IMR-90 (cell line): ENCODE results near the gene NFIX. TPM values are rescaled to one million over a fixed set of nuclear protein-coding genes. Genes with fewer than 3 reads are reported as not detected.

Experiments used
- ATAC-seq: fragments of 200-7000 bp; cut with Tn5 transposase; 2 replicates; pipeline ENCODE4 v1.9.1; 2020; ENCODE audit warnings: low read depth, mild to moderate bottlenecking, moderate library complexity
- BruUV-seq: library from RNA; stranded (reverse); fragments of 400-500 nt; replicated peaks from 2 replicates; lab custom pipeline; 2021; lab: Mats Ljungman, UMichigan
- CTCF ChIA-PET: fragments of 300-600 bp; formaldehyde crosslinking; extraction: SDS; loops from one replicate; lab custom pipeline; 2021; ENCODE audit warnings: antibody characterized with exemption; lab: Yijun Ruan, JAX
- POLR2A ChIA-PET: fragments of 300-600 bp; sonication (Branson Sonifier 250); formaldehyde crosslinking; loops from one replicate; lab custom pipeline; 2022; ENCODE audit warnings: antibody characterized with exemption; ENCODE audit not compliant: unreplicated experiment; lab: Charles Lee
- DNase-seq: peaks from one replicate; pipeline ENCODE4 v3.0.0; 2013
- H2AFZ ChIP-seq: replicated peaks from 2 replicates; pipeline ENCODE3; 2013; ENCODE audit warnings: low read length, mild to moderate bottlenecking; ENCODE audit not compliant: poor library complexity
- H2AK5ac ChIP-seq: 2 replicates; pipeline ENCODE4 v1.6.1; 2013; ENCODE audit warnings: low read depth, low read length, inconsistent platforms
- H2AK9ac ChIP-seq: replicated peaks from 2 replicates; pipeline ENCODE3; 2013; ENCODE audit warnings: mild to moderate bottlenecking, low read depth, low read length, moderate library complexity; ENCODE audit not compliant: poor library complexity
- H2BK120ac ChIP-seq: 2 replicates; pipeline ENCODE4 v1.6.1; 2013; ENCODE audit warnings: low read depth, low read length, inconsistent platforms
- H2BK15ac ChIP-seq: 3 replicates; pipeline ENCODE4 v1.6.1; 2013; ENCODE audit warnings: low read depth, low read length, inconsistent platforms
- H2BK20ac ChIP-seq: 2 replicates; pipeline ENCODE4 v1.6.1; 2013; ENCODE audit warnings: low read depth, mild to moderate bottlenecking, inconsistent platforms, low read length, moderate library complexity
- H2BK5ac ChIP-seq: 2 replicates; pipeline ENCODE4 v1.6.1; 2013; ENCODE audit warnings: mild to moderate bottlenecking, low read depth, low read length, inconsistent platforms; ENCODE audit not compliant: poor library complexity, severe bottlenecking
- H3K14ac ChIP-seq: replicated peaks from 2 replicates; pipeline ENCODE4 v1.6.1; 2013; ENCODE audit warnings: low read depth, low read length, inconsistent platforms
- H3K18ac ChIP-seq: 2 replicates; pipeline ENCODE4 v1.6.1; 2013; ENCODE audit warnings: low read depth, low read length, control low read depth
- H3K23ac ChIP-seq: 2 replicates; pipeline ENCODE4 v1.6.1; 2013; ENCODE audit warnings: low read depth, low read length, inconsistent platforms
- H3K27ac ChIP-seq: 2 replicates; pipeline ENCODE4 v1.5.1; 2013; ENCODE audit warnings: mild to moderate bottlenecking, control low read depth, low read length; ENCODE audit not compliant: insufficient read depth
- H3K27me3 ChIP-seq: 2 replicates; pipeline ENCODE4 v1.6.1; 2013; ENCODE audit warnings: low read length; ENCODE audit not compliant: control insufficient read depth, insufficient read depth
- H3K36me3 ChIP-seq: 2 replicates; pipeline ENCODE4 v1.6.1; 2013; ENCODE audit warnings: low read length, mixed read lengths; ENCODE audit not compliant: control insufficient read depth, insufficient read depth
- H3K4ac ChIP-seq: 2 replicates; pipeline ENCODE4 v1.6.1; 2013; ENCODE audit warnings: low read depth, low read length, inconsistent platforms
- H3K4me1 ChIP-seq: 2 replicates; pipeline ENCODE4 v1.6.1; 2013; ENCODE audit warnings: low read length, mixed read lengths; ENCODE audit not compliant: control insufficient read depth, insufficient read depth
- H3K4me2 ChIP-seq: 2 replicates; pipeline ENCODE4 v1.6.1; 2013; ENCODE audit warnings: low read depth, mild to moderate bottlenecking, control low read depth, low read length, moderate library complexity
- H3K4me3 ChIP-seq: 2 replicates; pipeline ENCODE4 v1.5.1; 2013; ENCODE audit warnings: low read depth, mild to moderate bottlenecking, control low read depth, low read length, moderate library complexity; ENCODE audit not compliant: insufficient read depth
- H3K56ac ChIP-seq: 2 replicates; pipeline ENCODE4 v1.6.1; 2013; ENCODE audit warnings: low read length, inconsistent platforms; ENCODE audit not compliant: insufficient read depth; ENCODE audit errors: extremely low read depth
- H3K79me1 ChIP-seq, 2 experiments: 2 replicates each; pipeline ENCODE4 v1.6.1; 2013; ENCODE audit warnings: low read length in 2 of 2, inconsistent platforms in 1 of 2, low read depth in 1 of 2
- H3K9ac ChIP-seq: 2 replicates; pipeline ENCODE4 v1.6.1; 2013; ENCODE audit warnings: low read depth, low read length, control low read depth
- H3K9me1 ChIP-seq: 2 replicates; pipeline ENCODE4 v1.6.1; 2013; ENCODE audit warnings: low read length, inconsistent platforms; ENCODE audit not compliant: insufficient read depth
- H3K9me3 ChIP-seq: 2 replicates; pipeline ENCODE4 v1.6.1; 2013; ENCODE audit warnings: low read length; ENCODE audit not compliant: control insufficient read depth, insufficient read depth
- H4K20me1 ChIP-seq: 2 replicates; pipeline ENCODE4 v1.6.1; 2013; ENCODE audit warnings: low read length, inconsistent platforms; ENCODE audit not compliant: insufficient read depth
- H4K5ac ChIP-seq: 2 replicates; pipeline ENCODE4 v1.6.1; 2013; ENCODE audit warnings: mild to moderate bottlenecking, low read depth, low read length, control low read depth
- H4K8ac ChIP-seq, 2 experiments: 2 replicates each; pipeline ENCODE4 v1.6.1; 2013; ENCODE audit warnings: low read depth in 2 of 2, low read length in 2 of 2, control low read depth in 1 of 2, inconsistent platforms in 1 of 2
- H4K91ac ChIP-seq: 2 replicates; pipeline ENCODE4 v1.6.1; 2013; ENCODE audit warnings: low read depth, low read length, inconsistent platforms; ENCODE audit not compliant: insufficient read depth
- FOS ChIP-seq: fragments of 150-350 bp; IDR thresholded peaks from 2 replicates; pipeline ENCODE4 v1.6.1; 2016; ENCODE audit warnings: low read depth, low read length
- POLR2A ChIP-seq: IDR thresholded peaks from 2 replicates; pipeline ENCODE4 v1.6.1; 2012; ENCODE audit warnings: mild to moderate bottlenecking, low read depth, low read length
- RCOR1 ChIP-seq: IDR thresholded peaks from 2 replicates; pipeline ENCODE4 v1.6.1; 2012; ENCODE audit warnings: mild to moderate bottlenecking, low read length, improper control_type of control experiment; ENCODE audit not compliant: insufficient replicate concordance
- WGBS, 2 experiments: methylation state at CpG; one replicate each; pipeline versions ENCODE4 v1.1.5 to v1.1.7; 2013; ENCODE audit warnings: missing lambda C conversion rate in 2 of 2; ENCODE audit not compliant: insufficient read length in 1 of 2; ENCODE audit errors: extremely low coverage in 2 of 2; 5-methylcytosine and 5-hydroxymethylcytosine counted together
- dilution Hi-C: fragments of 300-500 bp; cut with HindIII; formaldehyde crosslinking; loops from one replicate; pipeline ENCODE4 v1.14.3; 2018; ENCODE audit warnings: low sequenced_read_pairs; ENCODE audit not compliant: unreplicated experiment
- in situ Hi-C: fragments of 300-500 bp; cut with MboI; formaldehyde crosslinking; loops from 3 replicates; pipeline ENCODE4 v1.14.3; 2019; ENCODE audit warnings: low sequenced_read_pairs, inconsistent platforms, mixed read lengths
- intact Hi-C: fragments of 100-400 bp; cut with micrococcal nuclease; formaldehyde crosslinking; loops from 2 replicates; pipeline ENCODE4 v1.10.0; 2022
- polyA plus RNA-seq, 3 experiments: library from polyadenylated mRNA; depleted of rRNA; stranded (reverse); fragments of >200 nt; gene quantifications; 2 replicates each; pipeline ENCODE4 v1.2.3, GENCODE V29; 2012; ENCODE audit warnings: low replicate concordance in 1 of 3
- total RNA-seq: library from RNA; depleted of rRNA; stranded (reverse); fragments of >200 nt; gene quantifications from 2 replicates; pipeline ENCODE4 v1.2.3, GENCODE V29; 2012

Gene NFIX
- total and polyA plus RNA-seq, 2 of the 4 experiments (the other 2 are of a cell fraction), result 10.2 to 47.7 TPM

DNA sequence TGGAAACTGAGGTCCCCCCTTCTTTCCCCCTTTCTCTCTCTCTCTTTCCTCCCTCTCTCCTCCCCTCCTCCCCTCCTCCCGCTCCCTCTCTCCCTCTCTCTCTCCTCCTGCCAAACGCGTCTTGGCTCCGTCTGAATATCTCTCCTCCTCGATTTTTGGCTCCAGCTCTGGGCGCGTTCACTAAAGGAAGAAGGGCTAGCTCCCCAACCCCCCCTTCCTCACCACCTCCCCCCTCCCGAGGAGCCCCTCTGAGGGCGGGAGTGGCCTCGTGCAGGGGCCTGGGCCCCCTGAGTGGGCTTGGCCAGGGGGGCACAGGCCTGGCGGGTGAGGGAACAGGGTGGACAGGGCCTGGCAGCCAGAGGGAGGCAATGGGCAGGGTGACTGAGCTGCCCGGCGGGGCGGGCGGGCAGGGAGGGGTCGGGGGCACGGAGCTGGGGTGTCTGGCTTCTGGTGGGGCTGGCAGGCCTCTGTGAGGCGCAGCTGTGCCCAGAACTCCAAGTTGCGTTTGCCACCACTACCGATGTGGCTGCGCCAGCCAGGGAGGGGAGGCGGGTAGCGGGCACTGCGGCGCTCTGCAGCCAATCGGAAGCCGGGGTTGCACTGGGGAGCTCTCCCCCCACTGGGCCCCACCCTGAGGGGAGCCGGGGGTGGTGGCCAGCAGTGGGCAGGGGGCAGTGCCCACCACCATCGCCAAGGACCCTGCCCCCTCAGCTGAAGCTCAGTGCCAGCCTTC, 7.1 kb downstream of the NFIX start (continued):
- TF ChIP-seq RCOR1, result no peak

GRCh38 chr19:13003081-13003480, 7.8 kb downstream of the NFIX start:
- Histone ChIP-seq H3K4ac (no peak overlapping the region), H3K4me1 (peaks cover 13% of the 10 kb centered on the region; the same call in 1 of the 2 replicates), H2BK20ac (no peak overlapping the region), H3K23ac (no peak overlapping the region), H3K14ac (no peak overlapping the region), H3K9me3 (no peaks in the 10 kb centered on the region), H2AK5ac (no peak overlapping the region), H3K9ac (no peak overlapping the region), H2BK120ac (no peak overlapping the region), H4K20me1 (peaks cover 66% of the 10 kb centered on the region), H2BK15ac (no peak overlapping the region), H3K27ac (no peak overlapping the region), H2AFZ (peak overlapping the region; percentile 1), H3K79me1 (peaks cover 22 to 81% of the 10 kb centered on the region in 2 experiments), H4K8ac (no peak overlapping the region), H3K9me1 (peaks cover 17% of the 10 kb centered on the region), H3K4me2 (no peak overlapping the region), H4K91ac (no peak overlapping the region), H3K56ac (no peak overlapping the region), H3K27me3 (no peaks in the 10 kb centered on the region), H3K4me3 (no peak overlapping the region), H3K36me3 (peaks cover 19% of the 10 kb centered on the region), H3K18ac (no peak overlapping the region), H2BK5ac (no peak overlapping the region), H4K5ac (no peak overlapping the region), H2AK9ac (peak overlapping the region; percentile 5)
- CTCF ChIA-PET, result interaction anchor here (0.5 kb wide), 1 partner anchor 1075 kb away, joined by 3 read pairs; no protein-coding TSS in a partner anchor
- no peak for TF ChIP-seq POLR2A
- TF ChIP-seq FOS, result no peak
- no peak for DNase-seq
- BruUV-seq, result no TSS peak
- WGBS, 2 experiments, result 87% methylated on average over 9 of the region's 15 CpGs; no CpG with 5 or more reads in 1 of the 2 experiments
- intact Hi-C loops, result no loop called here
- dilution Hi-C loops, result no loop called here
- POLR2A ChIA-PET, result no interaction called here
- in situ Hi-C loops, result no loop called here
- no peak for ATAC-seq
